Measurements from ENCODE around the gene FKBP4. TPM values are rescaled to one million over a fixed set of nuclear protein-coding genes. Genes with fewer than 3 reads are reported as not detected.
"Not testable (repeated sequence)": the region's sequence is repeated elsewhere in the genome, so short reads cannot be mapped to it uniquely, and the experiment has no call there.

Gene FKBP4
- total RNA-seq, 1 donor from 2014 or later = 57.5 TPM

DNA sequence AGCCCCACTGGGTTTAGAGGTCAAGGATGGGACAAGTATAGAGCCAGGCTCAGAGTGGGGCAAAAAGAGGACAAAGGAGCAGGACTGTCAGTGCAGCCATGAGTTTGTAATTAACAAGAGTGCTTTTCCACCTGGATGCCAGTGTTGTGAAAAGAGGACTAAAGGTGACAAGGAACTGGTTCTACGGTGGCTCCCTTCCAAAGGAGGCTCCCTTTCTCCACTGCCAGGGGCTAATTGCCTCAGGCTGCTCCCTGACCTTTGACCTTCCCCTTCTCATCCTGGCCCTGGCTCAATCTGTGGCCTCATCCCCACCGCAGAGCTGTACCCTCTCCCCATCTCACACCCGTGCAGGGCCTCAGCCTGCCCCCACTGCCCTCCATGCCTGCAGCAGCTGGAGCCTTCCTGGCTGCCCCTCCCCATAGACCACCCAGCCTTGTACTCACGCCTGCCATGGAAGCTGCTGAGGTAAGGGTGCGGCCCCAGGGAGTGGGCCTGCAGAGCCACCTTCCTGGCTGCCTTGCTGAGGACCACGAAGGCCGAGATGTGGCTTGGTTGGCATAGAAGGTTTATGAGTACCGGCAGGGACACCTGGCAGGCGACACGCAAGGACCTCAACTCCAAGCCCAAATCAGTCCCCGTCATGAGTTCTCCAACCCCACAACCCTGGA is 24.8 kb upstream of the FKBP4 start:
- DNase-seq = no peak
- H3K4me1 Mint-ChIP-seq (ENCODE audit: low read depth, unreplicated experiment) = no peaks in the 10 kb centered on the region
- no peak overlapping the region for H3K4me3 Mint-ChIP-seq (ENCODE audit: unreplicated experiment)
- H3K27me3 Mint-ChIP-seq (ENCODE audit: unreplicated experiment) = peaks cover 5% of the 10 kb centered on the region
- peaks cover 5% of the 10 kb centered on the region for H3K9me3 Mint-ChIP-seq (ENCODE audit: unreplicated experiment)
- H3K36me3 Mint-ChIP-seq (ENCODE audit: unreplicated experiment) = peaks cover 8% of the 10 kb centered on the region
- no peak for TF ChIP-seq CTCF (IDR thresholded peaks at IDR 0.05; ENCODE audit: partially characterized antibody, unreplicated experiment)
- no peak overlapping the region for H3K27ac Mint-ChIP-seq (ENCODE audit: unreplicated experiment)

DNA sequence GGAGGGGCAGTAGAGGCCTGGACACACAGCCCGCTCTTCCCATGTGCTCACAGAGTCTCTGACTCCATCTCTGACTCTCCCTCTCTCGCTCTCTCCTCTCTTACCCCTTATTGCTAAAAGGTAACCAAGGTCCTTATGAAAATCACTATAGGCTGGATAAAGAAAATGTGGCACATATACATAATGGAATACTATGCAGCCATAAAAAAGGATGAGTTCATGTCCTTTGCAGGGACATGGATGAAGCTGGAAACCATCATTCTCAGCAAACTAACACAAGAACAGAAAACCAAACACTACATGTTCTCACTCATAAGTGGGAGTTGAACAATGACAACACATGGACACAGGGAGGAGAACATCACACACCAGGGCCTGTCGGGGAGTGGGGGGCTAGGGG is 24.2 kb upstream of the FKBP4 start:
- H3K27ac Mint-ChIP-seq (ENCODE audit: unreplicated experiment); DNase-seq; H3K27me3 Mint-ChIP-seq (ENCODE audit: unreplicated experiment); H3K4me3 Mint-ChIP-seq (ENCODE audit: unreplicated experiment); H3K36me3 Mint-ChIP-seq (ENCODE audit: unreplicated experiment); H3K4me1 Mint-ChIP-seq (ENCODE audit: low read depth, unreplicated experiment); H3K9me3 Mint-ChIP-seq (ENCODE audit: unreplicated experiment): not testable (repeated sequence)

DNA sequence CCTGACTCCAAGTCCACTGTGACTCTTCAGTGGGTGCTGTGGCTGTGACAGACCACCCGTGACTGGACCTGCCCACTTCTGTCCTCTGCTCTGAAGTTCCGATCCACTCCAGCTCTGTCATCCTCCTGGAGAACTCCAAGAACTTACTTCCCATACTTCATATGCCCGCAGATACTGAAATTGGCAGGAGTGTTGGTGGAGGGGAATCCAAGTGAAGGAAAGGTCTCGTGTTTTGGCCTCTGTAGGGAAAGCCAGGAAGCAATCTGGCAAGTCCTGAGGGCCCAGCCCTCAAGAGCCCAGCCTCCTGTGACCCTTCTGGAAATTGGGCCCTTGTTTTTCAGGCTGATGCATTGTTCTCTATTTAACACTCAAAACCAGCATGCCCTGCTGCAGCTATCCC is 22.4 kb upstream of the FKBP4 start:
- no peak for DNase-seq
- H3K4me3 Mint-ChIP-seq (ENCODE audit: unreplicated experiment) = no peak overlapping the region
- no peak for TF ChIP-seq CTCF (IDR thresholded peaks at IDR 0.05; ENCODE audit: partially characterized antibody, unreplicated experiment)
- H3K9me3 Mint-ChIP-seq (ENCODE audit: unreplicated experiment) = peaks cover 7% of the 10 kb centered on the region
- peaks cover 9% of the 10 kb centered on the region for H3K27me3 Mint-ChIP-seq (ENCODE audit: unreplicated experiment)
- no peak overlapping the region for H3K27ac Mint-ChIP-seq (ENCODE audit: unreplicated experiment)
- peaks cover 8% of the 10 kb centered on the region for H3K36me3 Mint-ChIP-seq (ENCODE audit: unreplicated experiment)
- no peaks in the 10 kb centered on the region for H3K4me1 Mint-ChIP-seq (ENCODE audit: low read depth, unreplicated experiment)

- Mint-ChIP-seq H3K36me3 (ENCODE audit: unreplicated experiment) (peaks cover 8% of the 10 kb centered on the region), H3K27me3 (ENCODE audit: unreplicated experiment) (peaks cover 9% of the 10 kb centered on the region), H3K9me3 (ENCODE audit: unreplicated experiment) (peaks cover 7% of the 10 kb centered on the region), H3K4me3 (ENCODE audit: unreplicated experiment) (no peak overlapping the region), H3K4me1 (ENCODE audit: low read depth, unreplicated experiment) (no peaks in the 10 kb centered on the region), H3K27ac (ENCODE audit: unreplicated experiment) (no peak overlapping the region)
- DNase-seq = no peak
- no peak for TF ChIP-seq CTCF (IDR thresholded peaks at IDR 0.05; ENCODE audit: partially characterized antibody, unreplicated experiment)
These were observed 21.4 kb upstream of the FKBP4 start for GRCh38 chr12:2773199-2773875.

- no peak for DNase-seq
- H3K27me3 Mint-ChIP-seq (ENCODE audit: unreplicated experiment) = peaks cover 9% of the 10 kb centered on the region
- TF ChIP-seq CTCF (IDR thresholded peaks at IDR 0.05; ENCODE audit: partially characterized antibody, unreplicated experiment) = no peak
- peaks cover 2% of the 10 kb centered on the region for H3K4me1 Mint-ChIP-seq (ENCODE audit: low read depth, unreplicated experiment)
- no peak overlapping the region for H3K4me3 Mint-ChIP-seq (ENCODE audit: unreplicated experiment)
- H3K9me3 Mint-ChIP-seq (ENCODE audit: unreplicated experiment) = peaks cover 4% of the 10 kb centered on the region
- H3K36me3 Mint-ChIP-seq (ENCODE audit: unreplicated experiment) = peaks cover 7% of the 10 kb centered on the region
- H3K27ac Mint-ChIP-seq (ENCODE audit: unreplicated experiment) = no peak overlapping the region
These were observed 19.3 kb upstream of the FKBP4 start for GRCh38 chr12:2775431-2775830.

Measured in glutamatergic neuron (in vitro differentiated cells).